H1 (cell line): Measurements from ENCODE around the gene MELTF. TPM values are rescaled to one million over a fixed set of nuclear protein-coding genes. Genes with fewer than 3 reads are reported as not detected.

Source experiments
- CTCF ChIA-PET: fragments of 300-600 bp; sonication (Branson Sonifier 250); formaldehyde crosslinking; loops from one replicate; lab custom pipeline; 2021; ENCODE audit not compliant: partially characterized antibody; lab: Charles Lee
- POLR2A ChIA-PET: fragments of 300-600 bp; sonication (Branson Sonifier 250); formaldehyde crosslinking; loops from one replicate; lab custom pipeline; 2021; ENCODE audit warnings: inconsistent platforms; ENCODE audit not compliant: partially characterized antibody; lab: Charles Lee
- DNase-seq, 2 experiments: peaks; one replicate each; pipeline versions ENCODE4 v3.0.0 to v3.0.0-alpha.2; 2010 to 2022; ENCODE audit warnings: low spot score in 2 of 2, low read depth in 1 of 2, mixed read lengths in 1 of 2
- FAIRE-seq: peaks from 2 replicates; lab custom pipeline; 2011; peaks lifted over from hg19 to GRCh38; lab: Jason Lieb, UNC
- H2AFZ ChIP-seq: 2 replicates; pipeline ENCODE4 v1.8.1; 2012; ENCODE audit warnings: low read length, inconsistent platforms
- H2AK5ac ChIP-seq: 2 replicates; pipeline ENCODE4 v1.6.1; 2013; ENCODE audit warnings: low read depth, low read length
- H2BK120ac ChIP-seq: replicated peaks from 2 replicates; pipeline ENCODE3; 2013; ENCODE audit warnings: low read depth, low read length, inconsistent platforms
- H2BK12ac ChIP-seq: 2 replicates; pipeline ENCODE4 v1.6.1; 2013; ENCODE audit warnings: low read depth, low read length
- H2BK15ac ChIP-seq: 2 replicates; pipeline ENCODE4 v1.6.1; 2013; ENCODE audit warnings: low read length
- H2BK20ac ChIP-seq: 2 replicates; pipeline ENCODE4 v1.6.1; 2013; ENCODE audit warnings: low read length
- H2BK5ac ChIP-seq: 2 replicates; pipeline ENCODE4 v1.6.1; 2013; ENCODE audit warnings: low read depth, low read length
- H3K14ac ChIP-seq: 2 replicates; pipeline ENCODE4 v1.6.1; 2013; ENCODE audit warnings: inconsistent platforms; ENCODE audit not compliant: insufficient read length
- H3K18ac ChIP-seq: 2 replicates; pipeline ENCODE4 v1.6.1; 2013; ENCODE audit warnings: low read length; ENCODE audit errors: extremely low read depth
- H3K23ac ChIP-seq: 2 replicates; pipeline ENCODE4 v1.6.1; 2013; ENCODE audit warnings: inconsistent platforms; ENCODE audit not compliant: insufficient read length
- H3K23me2 ChIP-seq: 2 replicates; pipeline ENCODE4 v1.6.1; 2013; ENCODE audit warnings: low read depth, low read length
- H3K27ac ChIP-seq: 2 replicates; pipeline ENCODE4 v1.6.1; 2011; ENCODE audit warnings: low read depth, low read length, inconsistent platforms
- H3K27me3 ChIP-seq, 4 experiments: replicated peaks in 1 of 4; 1 replicate in 1 of 4; 2 replicates in 3 of 4; pipeline versions ENCODE4 v1.6.1 to v1.8.1; 2011 to 2013; ENCODE audit warnings: low read length in 3 of 4, mild to moderate bottlenecking in 3 of 4, inconsistent platforms in 2 of 4, mixed read lengths in 2 of 4, moderate library complexity in 1 of 4; ENCODE audit not compliant: control insufficient read depth in 3 of 4, insufficient read depth in 3 of 4; ENCODE audit errors: extremely low read depth in 1 of 4
- H3K36me3 ChIP-seq, 4 experiments: 2 replicates each; pipeline versions ENCODE4 v1.6.1 to v1.8.1; 2011 to 2013; ENCODE audit warnings: mild to moderate bottlenecking in 4 of 4, low read length in 3 of 4, moderate library complexity in 2 of 4, control low read depth in 1 of 4, inconsistent platforms in 1 of 4; ENCODE audit not compliant: insufficient read depth in 4 of 4, control insufficient read depth in 2 of 4
- H3K4ac ChIP-seq: replicated peaks from 2 replicates; pipeline ENCODE3; 2013; ENCODE audit warnings: low read length, low read depth, mixed read lengths, inconsistent platforms; ENCODE audit not compliant: insufficient read length
- H3K4me1 ChIP-seq, 4 experiments: replicated peaks in 1 of 4; 1 replicate in 1 of 4; 2 replicates in 3 of 4; pipeline versions ENCODE4 v1.6.1 to v1.8.1; 2011 to 2013; ENCODE audit warnings: low read length in 3 of 4, inconsistent platforms in 2 of 4, mixed read lengths in 1 of 4; ENCODE audit not compliant: insufficient read depth in 4 of 4, control insufficient read depth in 3 of 4
- H3K4me2 ChIP-seq, 2 experiments: 2 replicates each; pipeline versions ENCODE4 v1.6.1 to v1.8.1; 2011 to 2013; ENCODE audit warnings: low read depth in 2 of 2, low read length in 2 of 2, control low read depth in 1 of 2, inconsistent platforms in 1 of 2, mild to moderate bottlenecking in 1 of 2; ENCODE audit not compliant: insufficient read depth in 1 of 2
- H3K4me3 ChIP-seq, 4 experiments: fragments of 200-600, 300-600 bp in 1 of 4; sonication (generic), shearing (Covaris generic), sonication (Bioruptor Twin) in 1 of 4; 2 replicates each; pipeline versions ENCODE4 v1.5.1 to v1.8.1; 2011 to 2016; ENCODE audit warnings: low read length in 4 of 4, low read depth in 3 of 4, control low read depth in 2 of 4, inconsistent platforms in 2 of 4, mild to moderate bottlenecking in 2 of 4, mixed read lengths in 1 of 4, moderate library complexity in 1 of 4; ENCODE audit not compliant: insufficient read depth in 2 of 4; ENCODE audit errors: extremely low read depth in 1 of 4
- H3K56ac ChIP-seq: replicated peaks from 2 replicates; pipeline ENCODE3; 2013; ENCODE audit warnings: low read depth, mild to moderate bottlenecking, mixed read lengths, low read length, inconsistent platforms; ENCODE audit not compliant: insufficient read length
- H3K79me1 ChIP-seq: 2 replicates; pipeline ENCODE4 v1.6.1; 2013; ENCODE audit warnings: low read depth, low read length, control low read depth
- H3K79me2 ChIP-seq, 2 experiments: 2 replicates each; pipeline versions ENCODE4 v1.6.1 to v1.8.1; 2012 to 2013; ENCODE audit warnings: low read length in 2 of 2, mild to moderate bottlenecking in 2 of 2, inconsistent platforms in 1 of 2; ENCODE audit not compliant: insufficient read depth in 2 of 2, control insufficient read depth in 1 of 2
- H3K9ac ChIP-seq, 4 experiments: replicated peaks in 1 of 4; 1 replicate in 1 of 4; 2 replicates in 3 of 4; pipeline versions ENCODE4 v1.6.1 to v1.8.1; 2011 to 2013; ENCODE audit warnings: low read depth in 3 of 4, low read length in 3 of 4, control low read depth in 2 of 4, mild to moderate bottlenecking in 2 of 4, moderate library complexity in 2 of 4, inconsistent platforms in 1 of 4; ENCODE audit errors: extremely low read depth in 1 of 4
- H3K9me3 ChIP-seq, 2 experiments: 2 replicates each; pipeline versions ENCODE4 v1.6.1 to v1.8.1; 2012 to 2013; ENCODE audit warnings: mild to moderate bottlenecking in 2 of 2, moderate library complexity in 2 of 2, control low read depth in 1 of 2, inconsistent platforms in 1 of 2, low read depth in 1 of 2, low read length in 1 of 2, mixed read lengths in 1 of 2; ENCODE audit not compliant: insufficient read depth in 2 of 2
- H4K20me1 ChIP-seq, 2 experiments: replicated peaks in 1 of 2; 2 replicates each; pipeline versions ENCODE3 to v1.8.1; 2011 to 2013; ENCODE audit warnings: inconsistent platforms in 2 of 2, low read length in 2 of 2, mild to moderate bottlenecking in 1 of 2; ENCODE audit not compliant: insufficient read depth in 2 of 2, control insufficient read depth in 1 of 2
- H4K5ac ChIP-seq: 2 replicates; pipeline ENCODE4 v1.6.1; 2013; ENCODE audit warnings: low read length, low read depth, mixed read lengths, inconsistent platforms; ENCODE audit not compliant: insufficient read length
- H4K8ac ChIP-seq: 2 replicates; pipeline ENCODE4 v1.8.0; 2013; ENCODE audit warnings: mild to moderate bottlenecking, moderate library complexity, low read length, inconsistent platforms; ENCODE audit not compliant: insufficient read depth; ENCODE audit errors: extremely low read depth
- H4K91ac ChIP-seq: replicated peaks from 2 replicates; pipeline ENCODE3; 2013; ENCODE audit warnings: low read length, mixed read lengths, inconsistent platforms; ENCODE audit not compliant: insufficient read length
- CBX8 ChIP-seq: fragments of 300-800, 300-1000 bp; sonication (generic); IDR thresholded peaks from 2 replicates; pipeline ENCODE4 v1.7.1; 2016; ENCODE audit warnings: low read depth, low read length, borderline replicate concordance
- CHD1 ChIP-seq: IDR thresholded peaks from 2 replicates; pipeline ENCODE4 v1.6.1; 2012; ENCODE audit warnings: low read depth, low read length, improper control_type of control experiment
- CREB1 ChIP-seq: IDR thresholded peaks from 2 replicates; pipeline ENCODE4 v1.6.1; 2012; ENCODE audit warnings: inconsistent platforms
- CTBP2 ChIP-seq: IDR thresholded peaks from 2 replicates; pipeline ENCODE4 v1.7.0; 2011; ENCODE audit warnings: borderline replicate concordance, mild to moderate bottlenecking, moderate library complexity, mixed read lengths, low read length; ENCODE audit not compliant: insufficient read depth, insufficient read length
- EP300 ChIP-seq, 2 experiments: IDR thresholded peaks; 1 replicate in 1 of 2; 2 replicates in 1 of 2; pipeline ENCODE4 v1.6.1; 2011 to 2012; ENCODE audit warnings: low read depth in 2 of 2, low read length in 2 of 2, mild to moderate bottlenecking in 2 of 2, borderline replicate concordance in 1 of 2, inconsistent platforms in 1 of 2, moderate library complexity in 1 of 2
- EZH2 ChIP-seq: fragments of 200-600 bp; sonication (generic); IDR thresholded peaks from 2 replicates; pipeline ENCODE4 v1.7.1; 2012; ENCODE audit warnings: low read depth, mild to moderate bottlenecking, moderate library complexity, low read length, inconsistent platforms; ENCODE audit not compliant: severe bottlenecking
- NRF1 ChIP-seq: IDR thresholded peaks from 2 replicates; pipeline ENCODE4 v1.6.1; 2011; ENCODE audit warnings: mild to moderate bottlenecking, low read depth, low read length, improper control_type of control experiment
- POLR2AphosphoS5 ChIP-seq: IDR thresholded peaks from 2 replicates; pipeline ENCODE4 v1.6.1; 2011; ENCODE audit warnings: low read depth, low read length
- POU5F1 ChIP-seq: IDR thresholded peaks from 2 replicates; pipeline ENCODE4 v1.6.1; 2011; ENCODE audit warnings: low read depth, mild to moderate bottlenecking, low read length, moderate library complexity
- RNF2 ChIP-seq: fragments of 200-900, 300-1000 bp; sonication (generic); IDR thresholded peaks from 2 replicates; pipeline ENCODE4 v1.7.1; 2016; ENCODE audit warnings: borderline replicate concordance, low read depth, mild to moderate bottlenecking, antibody characterized with exemption, low read length; ENCODE audit not compliant: poor library complexity, severe bottlenecking; ENCODE audit errors: missing control alignments
- YY1 ChIP-seq: IDR thresholded peaks from 2 replicates; pipeline ENCODE4 v1.6.1; 2011; ENCODE audit warnings: low read depth, mild to moderate bottlenecking, low read length
- WGBS, 2 experiments: shearing (Covaris generic) in 1 of 2; methylation state at CpG; one replicate each; pipeline versions ENCODE4 v1.1.6 to v1.1.7; 2013 to 2015; ENCODE audit warnings: low lambda C conversion rate in 2 of 2, mixed read lengths in 2 of 2, inconsistent platforms in 1 of 2, low coverage in 1 of 2, missing lambda C conversion rate in 1 of 2; ENCODE audit not compliant: insufficient replicate concordance in 2 of 2, insufficient coverage in 1 of 2, insufficient read length in 1 of 2; ENCODE audit errors: extremely low coverage in 1 of 2, missing lambda C conversion rate in 1 of 2; 5-methylcytosine and 5-hydroxymethylcytosine counted together
- polyA plus RNA-seq, 7 experiments: library from polyadenylated mRNA; depleted of rRNA in 3 of 7; stranded (reverse) in 5 of 7; unstranded in 2 of 7; fragments of >200 nt in 5 of 7; fragments of 200-250 nt in 2 of 7; gene quantifications; 1 replicate in 5 of 7; 2 replicates in 1 of 7; 4 replicates in 1 of 7; pipeline versions ENCODE4 v1.2.1 to v1.2.3, GENCODE V29; 2011 to 2013; ENCODE audit warnings: missing spikeins in 2 of 7, mixed read lengths in 2 of 7
- total RNA-seq: library from RNA; stranded (reverse); fragmentation: NEBNext Ultra II Directional; extraction: Animal tissue kit (Norgen Biotek cat#: 25700); gene quantifications from 2 replicates; pipeline ENCODE4 v1.2.1, GENCODE V29; 2021
- TF ChIP-seq, protein P1 (sequence below): IDR thresholded peaks from 2 replicates; pipeline ENCODE4 v1.6.1; 2012; ENCODE audit warnings: inconsistent platforms
- TF ChIP-seq, protein P2 (sequence below): IDR thresholded peaks from 2 replicates; pipeline ENCODE4 v1.6.1; 2012; ENCODE audit warnings: inconsistent platforms

Gene MELTF
- total and polyA plus RNA-seq, 2 of the 8 experiments (the other 6 are each of a cell fraction or from before 2014, with no cell fraction given), result 1.7 to 3.5 TPM

DNA sequence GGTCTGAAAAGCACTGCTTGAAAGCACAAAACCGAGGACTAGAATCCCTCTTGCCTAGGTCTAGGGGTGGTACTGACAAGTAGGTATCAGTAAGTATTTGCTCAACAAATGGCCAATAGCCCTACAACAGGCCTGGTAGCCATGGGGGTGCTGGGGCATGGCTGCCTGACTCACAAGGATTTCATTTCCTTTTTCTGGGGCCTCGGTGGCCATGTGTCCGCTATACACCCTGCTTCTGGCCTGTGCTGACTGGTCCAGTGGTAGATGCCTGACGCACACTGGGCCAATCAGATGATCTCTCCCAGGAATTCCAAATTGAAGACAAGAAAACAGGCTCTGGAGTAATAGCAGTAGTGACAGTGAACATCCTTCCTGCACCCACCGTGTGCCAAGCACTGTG, 29.4 kb downstream of the MELTF start:
- H4K91ac ChIP-seq, result no peak overlapping the region
- H3K4me2 ChIP-seq, result no peak overlapping the region
- H3K14ac ChIP-seq, result no peak overlapping the region
- no peaks in the 10 kb centered on the region for H3K79me1 ChIP-seq
- H3K23ac ChIP-seq, result no peak overlapping the region
- H3K27me3 ChIP-seq, result peaks cover 0 to 17% (median 16%) of the 10 kb centered on the region in 4 experiments; a peak in 6 of 7 replicates
- peaks cover 6% of the 10 kb centered on the region for H3K23me2 ChIP-seq
- H2BK12ac ChIP-seq, result no peak overlapping the region
- peaks cover 0 to under 1% of the 10 kb centered on the region in 2 experiments for H4K20me1 ChIP-seq
- POLR2A ChIA-PET, result no interaction called here
- no peak for FAIRE-seq
- WGBS, 2 experiments, result 90% methylated on average over 5 of the region's 5 CpGs; no CpG with 5 or more reads in 1 of the 2 experiments
- CTCF ChIA-PET, result interaction anchor here (0.7 to 19.7 kb wide), 5 partner anchors 8 to 30 kb away, joined by 3 to 245 read pairs (median 9); partner anchors contain the start of gene MELTF
- H2BK5ac ChIP-seq, result no peak overlapping the region
- H2AK5ac ChIP-seq, result no peak overlapping the region
- H3K9me3 ChIP-seq, result no peaks in the 10 kb centered on the region
- H3K18ac ChIP-seq, result no peak overlapping the region
- no peak overlapping the region for H2BK15ac ChIP-seq
- no peak overlapping the region for H2AFZ ChIP-seq
- peaks cover 3 to 7% (median 6%) of the 10 kb centered on the region in 4 experiments for H3K4me1 ChIP-seq
- H3K36me3 ChIP-seq, result no peaks in the 10 kb centered on the region
- DNase-seq, result no peak
- no peak overlapping the region for H2BK20ac ChIP-seq
- H3K27ac ChIP-seq, result no peak overlapping the region
- H3K4me3 ChIP-seq, result no peak overlapping the region
- no peak overlapping the region for H3K4ac ChIP-seq
- H3K9ac ChIP-seq, result no peak overlapping the region
- H4K8ac ChIP-seq, result no peak overlapping the region
- no peak overlapping the region for H2BK120ac ChIP-seq
- no peaks in the 10 kb centered on the region for H3K79me2 ChIP-seq
- H3K56ac ChIP-seq, result no peak overlapping the region
- H4K5ac ChIP-seq, result no peak overlapping the region
- no peak for TF ChIP-seq EZH2
- TF ChIP-seq, protein P1, sequence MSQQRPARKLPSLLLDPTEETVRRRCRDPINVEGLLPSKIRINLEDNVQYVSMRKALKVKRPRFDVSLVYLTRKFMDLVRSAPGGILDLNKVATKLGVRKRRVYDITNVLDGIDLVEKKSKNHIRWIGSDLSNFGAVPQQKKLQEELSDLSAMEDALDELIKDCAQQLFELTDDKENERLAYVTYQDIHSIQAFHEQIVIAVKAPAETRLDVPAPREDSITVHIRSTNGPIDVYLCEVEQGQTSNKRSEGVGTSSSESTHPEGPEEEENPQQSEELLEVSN, result no peak
- TF ChIP-seq, protein P2, sequence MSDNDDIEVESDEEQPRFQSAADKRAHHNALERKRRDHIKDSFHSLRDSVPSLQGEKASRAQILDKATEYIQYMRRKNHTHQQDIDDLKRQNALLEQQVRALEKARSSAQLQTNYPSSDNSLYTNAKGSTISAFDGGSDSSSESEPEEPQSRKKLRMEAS, result no peak
- TF ChIP-seq YY1, result no peak
- TF ChIP-seq NRF1, result no peak
- no peak for TF ChIP-seq RNF2
- TF ChIP-seq CBX8, result no peak
- TF ChIP-seq CHD1, result no peak
- no peak for TF ChIP-seq POU5F1
- TF ChIP-seq EP300 (IDR thresholded peaks at IDR 0.05; ENCODE audit: borderline replicate concordance in 1 of 2, low read depth in 2 of 2, low read length in 2 of 2), result no peak
- TF ChIP-seq POLR2AphosphoS5, result no peak
- TF ChIP-seq CREB1, result no peak
- no peak for TF ChIP-seq CTBP2
